Skin epidermis (tissue), 12 donors: ENCODE data around the gene FAM13A.
"Not testable (repeated sequence)": the region's sequence is repeated elsewhere in the genome, so short reads cannot be mapped to it uniquely, and the experiment has no call there.

Source experiments
- H3K27ac ChIP-seq, 21 experiments: fragments of 200-600 bp; sonication (generic) in 11 of 21; one replicate each; pipeline ENCODE4 v1.5.0; 2020; ENCODE audit warnings: mild to moderate bottlenecking in 3 of 21, inconsistent platforms in 2 of 21, moderate library complexity in 2 of 21
- H3K4me3 ChIP-seq, 7 experiments: fragments of 200-600 bp; sonication (generic) in 2 of 7; one replicate each; pipeline ENCODE4 v1.5.0; 2020; ENCODE audit warnings: inconsistent platforms in 2 of 7, mild to moderate bottlenecking in 2 of 7, moderate library complexity in 1 of 7

Gene FAM13A

DNA sequence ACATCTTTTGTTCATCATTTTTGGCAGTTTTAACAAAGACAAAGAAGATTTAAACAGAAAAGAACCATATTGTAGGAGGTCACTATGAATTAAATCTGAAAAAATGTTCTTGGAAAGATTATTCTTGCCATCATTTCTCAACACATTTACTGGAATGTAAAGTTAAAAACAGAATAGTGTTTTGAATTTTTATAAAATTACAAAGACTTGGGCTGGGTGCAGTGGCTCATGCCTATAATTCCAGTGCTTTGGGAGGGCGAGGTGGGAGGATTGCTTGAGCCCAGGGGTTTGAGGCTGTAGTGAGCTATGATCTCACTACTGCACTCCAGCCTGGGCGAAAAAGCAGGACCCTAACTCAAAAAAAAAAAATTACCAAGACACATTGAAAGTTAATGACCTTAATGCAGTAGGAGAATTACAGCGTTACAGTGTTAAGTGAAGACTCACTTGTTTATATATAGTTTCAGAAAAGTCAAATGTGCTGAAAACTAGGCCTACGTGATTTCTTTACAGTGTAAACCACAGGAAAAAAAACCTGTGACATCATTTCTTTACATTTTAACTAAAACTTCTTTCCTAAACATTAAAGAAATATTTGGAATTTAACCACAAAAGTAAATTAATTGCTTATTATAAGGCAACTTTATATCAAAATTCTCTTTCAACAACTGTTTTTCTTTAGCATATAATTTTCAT lies 7.9 kb downstream of the FAM13A start:
- no peak overlapping the region for H3K27ac ChIP-seq
- no peak overlapping the region for H3K4me3 ChIP-seq

DNA sequence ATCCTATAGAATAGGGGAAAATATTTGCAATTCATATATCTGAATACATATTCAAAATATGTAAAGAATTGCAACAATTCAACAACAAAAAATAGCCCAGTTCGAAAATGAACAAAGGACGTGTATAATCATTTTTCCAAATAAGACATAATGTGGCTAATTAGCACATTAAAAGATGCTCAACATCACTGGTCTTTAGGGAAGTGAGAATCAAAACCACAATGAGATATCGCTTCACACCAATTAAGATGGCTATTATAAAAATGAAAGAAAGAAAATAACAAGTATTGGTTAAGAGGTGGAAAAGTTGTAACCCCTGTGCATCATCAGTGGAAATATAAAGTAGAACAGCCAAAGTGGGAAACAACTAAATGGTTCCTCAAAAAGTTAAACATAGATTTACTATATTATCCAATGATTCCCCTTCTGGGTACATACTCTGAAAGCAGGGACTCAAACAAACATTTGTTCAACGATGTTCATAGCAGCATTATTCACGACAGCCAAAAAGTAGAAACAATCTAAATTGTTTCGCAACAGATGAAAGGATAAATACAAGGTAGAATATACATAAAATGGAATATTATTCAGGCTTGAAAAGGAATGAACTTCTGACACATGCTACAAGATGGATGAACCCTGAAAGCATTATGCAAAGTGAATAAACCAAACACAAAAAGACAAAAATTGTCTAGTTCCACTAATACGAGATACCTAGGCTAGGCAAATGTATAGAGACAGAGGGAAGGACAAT lies 12.7 kb downstream of the FAM13A start:
- no peak overlapping the region for H3K4me3 ChIP-seq
- no peak overlapping the region for H3K27ac ChIP-seq

DNA sequence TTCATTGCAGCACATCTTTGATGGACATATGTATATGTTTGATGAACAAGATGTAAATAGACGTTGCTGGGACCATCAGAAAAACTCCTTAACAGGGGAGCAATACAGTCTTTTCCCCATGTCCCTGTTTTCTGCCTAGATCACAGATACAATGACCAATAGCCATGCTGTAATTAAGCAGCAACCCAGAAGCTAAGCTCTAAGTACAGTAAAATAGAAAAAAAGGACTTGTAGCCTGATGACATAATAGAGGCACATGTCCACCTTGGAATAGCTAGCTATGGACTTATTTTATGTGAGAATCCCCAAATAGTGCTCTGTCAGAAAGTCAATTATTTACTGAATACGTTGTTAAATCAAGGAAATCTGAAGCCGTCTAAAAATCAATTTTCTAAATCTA lies 14.9 kb downstream of the FAM13A start:
- no peak overlapping the region for H3K27ac ChIP-seq
- H3K4me3 ChIP-seq, result no peak overlapping the region

DNA sequence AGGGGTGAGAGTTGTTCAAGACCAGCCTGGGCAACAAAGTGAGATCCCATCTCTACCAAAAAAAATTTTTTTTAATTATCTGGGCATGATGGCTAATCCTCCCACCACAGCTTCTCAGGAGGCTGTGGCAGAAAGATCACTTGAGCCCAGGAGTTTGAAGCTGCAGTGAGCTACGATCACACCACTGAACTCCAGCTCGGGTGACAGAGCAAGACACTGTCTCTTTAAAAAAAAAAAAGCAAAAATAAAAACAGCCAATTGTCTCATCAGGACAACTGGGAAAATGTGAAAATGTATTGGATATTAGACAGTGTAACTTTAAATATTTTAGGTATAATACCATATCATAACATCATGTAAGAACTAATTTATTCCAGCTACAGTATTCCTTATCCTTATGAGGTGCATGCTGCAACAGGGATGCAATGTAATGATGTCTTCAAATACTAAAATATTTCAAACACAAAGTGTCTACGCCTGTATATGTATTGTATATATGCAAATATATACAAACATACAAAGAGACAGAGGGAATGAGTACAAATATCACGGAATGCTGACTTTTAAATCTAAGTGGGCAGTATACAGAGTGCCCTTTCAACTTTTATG lies 17.2 kb downstream of the FAM13A start:
- H3K4me3 ChIP-seq, result no peak overlapping the region
- H3K27ac ChIP-seq, result no peak overlapping the region

DNA sequence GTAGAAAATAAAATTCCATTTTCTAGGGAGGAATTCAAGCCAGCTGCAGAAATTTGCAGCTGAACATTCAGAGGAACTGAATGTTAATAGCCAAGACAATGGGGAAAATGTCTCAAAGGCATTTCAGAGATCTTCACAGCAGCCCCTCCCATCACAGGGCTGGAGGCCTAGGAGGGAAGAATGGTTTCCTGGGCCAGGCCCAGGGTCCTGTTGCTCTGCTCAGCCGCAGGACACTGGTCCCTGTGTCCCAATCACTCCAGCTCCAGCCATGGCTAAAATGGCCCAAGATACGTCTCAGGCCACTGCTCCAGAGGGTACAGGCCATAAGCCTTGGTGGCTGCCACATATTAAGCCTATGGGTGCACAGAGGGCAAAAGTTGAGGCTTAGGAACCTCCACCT lies 20.4 kb downstream of the FAM13A start:
- H3K27ac ChIP-seq, result no peak overlapping the region
- no peak overlapping the region for H3K4me3 ChIP-seq

DNA sequence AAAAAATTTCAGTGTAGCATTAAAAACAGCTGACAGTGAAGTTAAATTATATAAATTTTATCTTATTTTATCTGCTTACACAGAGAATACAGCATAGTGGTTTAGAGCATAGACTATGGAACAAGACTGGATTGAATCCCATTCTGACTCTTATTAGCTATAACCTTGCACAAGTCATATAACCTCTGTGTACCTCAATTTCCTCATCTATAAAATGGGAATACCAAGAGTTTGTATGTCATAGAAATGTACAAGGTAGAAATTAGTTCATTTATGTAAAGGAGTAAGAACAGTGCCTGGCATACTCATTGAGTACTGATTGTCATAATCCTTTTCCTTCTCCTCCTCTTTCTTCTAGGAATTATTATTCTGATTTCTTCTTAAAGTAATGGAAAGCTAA lies 25.7 kb downstream of the FAM13A start:
- H3K4me3 ChIP-seq, result no peak overlapping the region

DNA sequence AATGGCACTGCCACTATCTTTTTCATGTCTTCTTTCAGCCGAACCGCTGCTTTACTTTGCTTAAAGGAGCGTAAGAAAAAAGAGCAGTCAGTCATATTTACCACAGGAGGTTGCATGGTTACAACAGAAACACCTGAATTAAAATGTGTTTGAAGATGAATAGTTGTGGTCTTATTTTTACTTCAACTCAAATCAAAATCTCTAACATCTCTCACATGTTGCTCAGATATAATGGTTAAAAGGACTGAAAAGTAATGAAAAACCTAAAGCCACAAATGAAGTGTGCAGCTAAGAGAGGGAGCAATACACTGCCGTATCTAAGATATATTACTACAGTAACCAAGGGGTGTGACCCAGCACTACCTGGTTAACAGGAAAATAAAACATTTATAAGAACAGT lies 27.4 kb downstream of the FAM13A start:
- H3K27ac ChIP-seq, result no peak overlapping the region
- H3K4me3 ChIP-seq, result no peak overlapping the region

More for the DNA sequence above, 25.7 kb downstream of the FAM13A start:
- no peak overlapping the region for H3K27ac ChIP-seq

DNA sequence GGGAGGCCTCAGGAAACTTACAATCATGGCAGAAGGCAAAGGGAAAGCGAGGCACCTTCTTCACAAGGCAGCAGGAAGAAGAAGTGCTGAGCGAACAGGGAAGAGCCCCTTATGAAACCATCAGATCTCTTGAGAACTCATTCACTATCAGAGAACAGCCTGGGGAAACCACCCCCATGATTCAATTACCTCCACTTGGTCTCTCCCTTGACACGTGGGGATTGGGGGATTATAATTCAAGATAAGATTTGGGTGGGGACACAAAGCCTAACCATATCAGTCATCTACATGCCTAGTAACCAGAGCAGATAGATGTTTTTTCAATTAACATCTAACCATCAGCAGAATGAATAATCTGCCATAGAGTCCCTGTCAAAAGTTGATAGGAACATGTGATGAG lies 30.4 kb downstream of the FAM13A start:
- Histone ChIP-seq H3K27ac (no peak overlapping the region), H3K4me3 (no peak overlapping the region)

DNA sequence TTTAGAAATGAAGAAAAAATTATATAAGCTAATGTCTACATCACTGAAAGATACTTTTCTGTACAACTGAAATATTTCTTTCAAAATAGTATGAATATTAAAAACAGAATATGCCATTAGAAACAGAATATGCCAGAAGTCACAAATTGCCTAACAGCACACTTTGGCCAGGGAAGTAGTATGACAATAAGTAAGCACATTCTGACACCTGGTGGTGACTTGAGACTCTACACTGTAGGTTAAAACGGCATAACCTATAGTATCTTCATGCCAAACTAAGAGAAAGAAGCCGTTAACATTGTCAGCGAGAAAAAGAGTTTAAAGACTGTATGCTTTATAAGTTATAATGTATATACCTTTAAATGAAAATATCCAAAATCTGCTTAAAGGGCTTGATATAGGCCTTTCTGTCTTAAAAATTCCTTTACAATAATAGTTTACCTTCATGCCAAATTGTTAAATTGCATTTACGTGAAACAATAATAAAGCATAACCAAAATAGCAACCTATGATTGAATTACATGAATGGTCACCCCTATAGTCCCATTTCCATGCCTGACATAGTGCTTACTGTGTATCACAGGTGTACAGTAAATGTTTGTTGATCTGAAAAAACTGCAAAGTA lies 32.8 kb downstream of the FAM13A start:
- no peak overlapping the region for H3K27ac ChIP-seq
- H3K4me3 ChIP-seq, result no peak overlapping the region

DNA sequence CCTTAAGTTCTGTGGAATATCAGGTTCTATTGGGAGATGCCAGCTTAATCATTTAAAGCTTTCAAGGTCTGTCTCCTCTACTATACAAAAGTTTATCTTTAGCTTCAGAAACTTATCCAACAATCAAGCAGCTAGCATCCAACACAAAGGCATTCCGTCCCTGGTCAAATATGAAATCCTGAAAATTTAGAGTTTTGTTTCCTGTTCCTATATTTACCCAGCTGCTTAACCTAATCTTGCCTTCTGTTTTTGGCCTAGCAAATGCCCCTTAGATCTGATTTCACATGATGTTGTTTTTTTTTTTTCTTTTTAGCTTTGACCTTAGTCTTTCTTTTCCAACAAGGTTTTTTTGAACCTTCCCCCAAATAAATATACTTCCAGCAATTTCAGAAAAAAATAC lies 33.8 kb downstream of the FAM13A start:
- Histone ChIP-seq H3K27ac (no peak overlapping the region), H3K4me3 (no peak overlapping the region)

DNA sequence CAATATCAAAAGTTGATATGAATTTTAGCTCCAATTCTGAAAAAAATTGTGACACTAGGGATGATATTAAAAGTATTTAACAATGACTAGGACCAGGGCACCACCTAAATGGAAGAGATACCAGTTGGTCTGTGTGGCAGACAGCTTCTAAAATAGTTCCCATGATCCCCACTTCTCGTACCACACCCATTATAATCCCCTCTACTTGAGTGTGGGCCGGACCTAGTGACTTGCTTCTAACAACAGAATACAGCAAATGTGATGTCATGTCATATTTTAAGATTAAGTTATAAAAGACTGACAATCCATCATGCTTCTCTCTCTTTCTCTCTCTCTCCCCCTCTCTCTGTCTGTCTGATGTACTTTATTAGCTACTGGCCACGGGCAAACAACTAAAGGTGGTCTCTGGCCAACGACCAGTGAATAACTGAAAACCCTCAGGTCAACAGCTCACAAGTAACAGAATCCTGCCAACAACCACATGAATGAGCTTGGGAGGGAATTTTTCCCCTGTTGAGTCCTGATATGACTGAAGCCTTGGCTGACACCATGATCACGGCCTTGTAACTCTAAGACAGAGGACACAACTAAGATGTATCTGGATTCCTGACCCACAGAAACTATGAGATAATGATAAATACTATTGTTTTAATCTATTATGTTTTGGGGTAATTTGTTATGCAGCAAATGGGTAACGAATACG lies 34.4 kb downstream of the FAM13A start:
- Histone ChIP-seq H3K27ac (no peak overlapping the region), H3K4me3 (no peak overlapping the region)

DNA sequence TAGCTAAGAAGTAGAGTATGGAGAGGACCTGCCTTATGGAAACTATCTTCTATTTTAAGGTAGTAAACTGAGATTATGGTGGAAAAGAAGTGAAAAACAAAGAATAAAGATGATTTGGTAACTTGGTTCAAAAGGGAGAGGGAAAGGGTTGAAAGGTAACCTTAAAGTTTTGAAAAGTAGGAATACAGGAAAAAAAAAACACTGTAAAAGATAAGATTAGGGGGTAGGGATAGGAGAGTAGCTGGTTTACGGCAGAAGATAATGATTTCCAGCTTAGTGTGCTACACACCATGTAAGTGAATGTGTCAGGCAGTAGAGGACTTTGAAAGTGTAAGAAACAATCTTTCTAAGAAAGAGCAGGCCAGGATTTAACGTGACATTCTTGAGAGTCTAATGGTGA lies 35.3 kb downstream of the FAM13A start:
- H3K27ac ChIP-seq, result no peak overlapping the region
- no peak overlapping the region for H3K4me3 ChIP-seq

DNA sequence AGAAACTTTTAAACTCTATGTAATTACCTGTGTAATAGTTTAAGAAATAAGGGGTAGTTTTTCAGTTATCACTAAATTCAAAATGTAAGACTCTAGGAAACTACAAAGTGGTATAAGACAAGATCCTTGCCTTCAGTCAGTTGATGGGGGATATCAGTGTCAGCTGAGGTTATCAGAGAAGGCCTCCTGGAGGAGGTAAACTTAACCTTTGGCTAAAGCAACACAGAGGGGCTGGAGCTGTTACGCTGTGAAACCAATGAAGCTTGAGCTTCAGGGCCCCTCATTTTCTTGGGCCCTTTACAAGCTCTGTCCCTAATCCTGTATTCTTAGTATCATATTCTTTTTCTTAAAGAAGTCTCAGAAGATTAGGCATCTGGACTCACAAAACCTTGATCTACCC lies 35.9 kb downstream of the FAM13A start:
- no peak overlapping the region for H3K27ac ChIP-seq
- no peak overlapping the region for H3K4me3 ChIP-seq

DNA sequence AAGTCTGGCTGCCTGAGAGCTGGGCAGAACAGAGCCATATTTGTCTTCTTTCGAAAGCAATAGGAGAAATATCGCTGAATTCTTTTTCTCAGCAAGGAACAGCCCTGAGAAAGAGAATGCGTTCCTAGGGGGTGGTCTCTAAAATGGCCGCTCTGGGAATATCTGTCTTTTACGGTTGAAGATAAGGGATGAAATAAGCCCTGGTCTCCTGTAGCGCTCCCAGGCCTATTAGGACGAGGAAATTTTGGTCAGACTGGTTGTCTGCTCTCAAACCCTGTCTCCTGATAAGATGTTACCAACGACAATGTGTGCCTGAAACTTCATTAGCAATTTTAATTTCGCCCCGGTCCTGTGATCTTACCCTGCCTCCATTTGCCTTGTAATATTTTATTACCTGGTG lies 42.1 kb downstream of the FAM13A start:
- not testable (repeated sequence) for H3K27ac ChIP-seq

DNA sequence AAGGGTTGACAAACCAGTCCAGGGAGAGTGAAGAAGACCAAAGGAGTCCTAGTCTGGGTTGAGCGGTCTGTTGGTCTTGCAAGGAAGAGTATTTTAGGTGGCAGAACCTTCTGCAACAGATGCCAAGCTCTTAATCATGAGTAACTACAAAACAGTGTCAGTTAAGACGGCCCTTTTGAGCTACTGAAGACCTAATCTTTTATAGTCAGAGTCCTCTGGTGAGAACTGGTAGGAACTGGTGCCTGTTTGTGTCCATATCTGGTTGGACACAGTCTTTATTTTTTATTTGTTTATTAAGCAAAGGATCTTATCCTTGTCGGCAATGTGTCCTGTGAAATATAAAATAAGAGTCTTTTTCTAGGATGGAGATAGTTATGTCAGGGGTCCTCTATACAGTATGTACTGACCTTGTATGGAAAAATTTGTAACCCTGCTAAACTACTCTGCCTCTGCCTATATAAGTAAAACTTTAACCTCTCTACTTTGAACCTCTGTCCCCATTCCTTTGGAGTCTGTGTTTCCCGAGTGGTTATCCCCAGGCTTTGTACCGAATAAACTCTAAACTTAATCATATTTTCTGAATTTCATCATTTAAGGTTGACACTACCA lies 47.1 kb downstream of the FAM13A start:
- H3K4me3 ChIP-seq, result no peak overlapping the region

More for the DNA sequence above, 42.1 kb downstream of the FAM13A start:
- not testable (repeated sequence) for H3K4me3 ChIP-seq

DNA sequence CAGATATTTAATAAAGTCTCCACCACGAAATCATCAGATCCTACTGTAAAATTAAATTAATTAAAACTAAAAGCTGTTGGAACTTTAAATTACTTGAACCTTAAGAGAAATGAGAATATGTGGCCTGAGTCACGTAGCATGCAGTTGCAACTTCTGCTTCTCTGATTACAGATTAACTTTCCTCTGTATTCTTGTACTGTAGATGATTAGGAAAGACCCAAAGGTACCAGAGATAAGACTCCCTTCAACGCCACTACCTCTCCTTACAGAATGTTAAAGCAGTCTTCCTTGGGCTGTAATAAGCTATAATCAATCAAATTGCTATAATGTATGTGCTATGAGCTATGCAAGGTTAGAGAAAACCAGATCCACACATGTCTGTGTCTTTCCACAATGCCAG lies 47.9 kb downstream of the FAM13A start:
- Histone ChIP-seq H3K27ac (no peak overlapping the region), H3K4me3 (no peak overlapping the region)

More for the DNA sequence above, 47.1 kb downstream of the FAM13A start:
- no peak overlapping the region for H3K27ac ChIP-seq

DNA sequence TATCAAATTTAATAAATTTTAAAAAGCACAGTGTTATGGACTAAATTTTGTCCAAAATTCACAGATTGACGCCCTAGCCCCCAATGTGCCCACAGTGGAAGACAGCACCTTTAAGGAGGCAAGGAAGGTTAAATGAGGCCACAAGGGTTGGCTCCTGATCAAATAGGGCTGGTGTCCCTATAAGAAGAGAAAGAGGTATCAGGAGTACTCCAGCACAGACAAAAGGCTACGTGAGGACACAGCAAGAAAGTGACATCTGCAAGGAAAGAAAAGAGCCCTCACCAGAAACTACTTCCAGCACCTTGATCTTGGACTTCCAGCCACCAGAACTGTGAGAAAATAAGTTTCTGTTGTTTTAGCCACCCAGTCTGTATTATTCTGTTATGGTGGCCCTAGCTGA lies 48.8 kb downstream of the FAM13A start:
- Histone ChIP-seq H3K27ac (no peak overlapping the region), H3K4me3 (no peak overlapping the region)

DNA sequence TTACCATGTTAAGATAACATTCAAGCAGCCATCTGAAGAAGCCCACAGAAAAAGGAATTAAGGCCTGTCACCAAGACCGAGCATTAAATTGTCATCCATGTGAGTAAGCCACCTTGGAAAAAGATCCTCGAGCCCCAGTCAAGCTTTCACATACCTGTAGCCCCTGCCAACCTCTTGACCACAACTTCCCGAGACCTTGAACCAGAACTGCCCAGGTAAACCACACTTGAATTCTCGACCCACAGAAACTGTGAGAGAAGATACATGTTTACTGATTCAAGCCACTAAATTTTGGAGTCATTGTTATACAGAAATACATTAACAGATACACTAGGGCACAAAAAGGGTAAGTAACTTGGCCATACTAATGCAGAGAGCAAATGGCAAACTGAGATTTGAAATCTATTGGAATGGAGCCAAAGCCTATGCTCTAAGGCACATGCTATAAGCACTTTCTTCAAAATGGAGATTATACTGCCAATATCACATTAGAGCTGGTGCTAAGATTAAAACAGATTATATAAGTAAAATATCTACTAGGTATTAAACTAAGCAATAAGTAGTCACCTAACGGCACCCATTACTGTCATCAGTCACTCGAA lies 49.5 kb downstream of the FAM13A start:
- no peak overlapping the region for H3K27ac ChIP-seq

DNA sequence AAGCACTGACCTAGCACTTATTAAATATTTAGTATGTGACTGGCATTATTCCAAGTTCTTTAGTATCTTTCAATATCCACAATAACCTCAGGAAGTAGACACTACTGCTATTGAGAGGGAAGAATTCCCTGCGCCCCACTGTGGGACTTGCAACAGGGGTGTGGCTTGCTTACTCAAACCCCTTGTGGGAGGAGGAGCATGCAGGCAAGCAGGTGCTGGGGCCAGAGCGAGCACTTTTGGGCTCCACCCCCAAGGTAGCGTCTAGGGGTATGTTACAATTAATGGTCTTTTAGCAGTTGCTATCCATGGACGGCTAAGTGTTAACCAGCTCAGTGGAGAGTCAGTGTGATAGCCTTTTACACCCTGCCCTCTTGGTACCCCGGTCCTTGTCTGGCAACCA lies 50.7 kb downstream of the FAM13A start:
- Histone ChIP-seq H3K27ac (no peak overlapping the region), H3K4me3 (no peak overlapping the region)

More for the DNA sequence above, 49.5 kb downstream of the FAM13A start:
- H3K4me3 ChIP-seq, result no peak overlapping the region
